Upper lobe of right lung (tissue), 1 donor: ENCODE data around the gene DOCK2. TPM values are rescaled to one million over a fixed set of nuclear protein-coding genes. Genes with fewer than 3 reads are reported as not detected.
"Not testable (repeated sequence)": the region's sequence is repeated elsewhere in the genome, so short reads cannot be mapped to it uniquely, and the experiment has no call there.

Source experiments
- ATAC-seq: fragments of 200-7000 bp; cut with Tn5 transposase; one replicate; pipeline ENCODE4 v1.9.1; 2020; ENCODE audit warnings: mild to moderate bottlenecking, moderate library complexity
- DNase-seq: peaks from one replicate; pipeline ENCODE4 v3.0.0-alpha.2; 2020
- H3K27ac ChIP-seq: fragments of 200-600 bp; one replicate; pipeline ENCODE4 v1.8.0; 2022
- H3K27me3 ChIP-seq: fragments of 200-600 bp; one replicate; pipeline ENCODE4 v1.8.0; 2022; ENCODE audit warnings: mild to moderate bottlenecking
- H3K36me3 ChIP-seq: fragments of 200-600 bp; one replicate; pipeline ENCODE4 v1.8.0; 2022
- H3K4me1 ChIP-seq: fragments of 200-600 bp; one replicate; pipeline ENCODE4 v1.8.0; 2022
- H3K4me3 ChIP-seq: fragments of 200-600 bp; one replicate; pipeline ENCODE4 v1.8.0; 2022; ENCODE audit warnings: mild to moderate bottlenecking
- H3K9me3 ChIP-seq: fragments of 200-600 bp; one replicate; pipeline ENCODE4 v1.8.0; 2022
- CTCF ChIP-seq: fragments of 200-600 bp; IDR thresholded peaks from one replicate; pipeline ENCODE4 v1.8.0; 2022; ENCODE audit warnings: antibody characterized with exemption
- intact Hi-C: fragments of 100-400 bp; cut with DNase I; formaldehyde crosslinking; loops from one replicate; pipeline ENCODE4 v1.11.0; 2022
- total RNA-seq: library from RNA; stranded (reverse); fragmentation: NEBNext Ultra II Directional; extraction: Animal tissue kit (Norgen Biotek cat#: 25700); gene quantifications from one replicate; pipeline ENCODE4 v1.2.1, GENCODE V29; 2021
- donor health status: DM: no; HTN: yes; CAD: no; lungs with severe emphysema.

The DOCK2 gene
- total RNA-seq, 1 donor from 2014 or later, result 65.4 TPM

- no peak for TF ChIP-seq CTCF
- H3K4me3 ChIP-seq, result no peak overlapping the region
- H3K36me3 ChIP-seq, result no peaks in the 10 kb centered on the region
- intact Hi-C loops, result no loop called here
- H3K4me1 ChIP-seq, result peaks cover 4% of the 10 kb centered on the region
- DNase-seq (no peak), ATAC-seq (peak; percentile 32)
- H3K9me3 ChIP-seq, result no peaks in the 10 kb centered on the region
- no peak overlapping the region for H3K27ac ChIP-seq
- H3K27me3 ChIP-seq, result no peaks in the 10 kb centered on the region
Observed at GRCh38 chr5:169656125-169656901, 19.2 kb downstream of the DOCK2 start.

GRCh38 chr5:169657127-169657526, 20.1 kb downstream of the DOCK2 start:
- H3K4me1 ChIP-seq, result no peaks in the 10 kb centered on the region
- H3K9me3 ChIP-seq, result no peaks in the 10 kb centered on the region
- TF ChIP-seq CTCF, result no peak
- no peak overlapping the region for H3K4me3 ChIP-seq
- no peak overlapping the region for H3K27ac ChIP-seq
- ATAC-seq, result no peak
- H3K27me3 ChIP-seq, result no peaks in the 10 kb centered on the region
- H3K36me3 ChIP-seq, result no peaks in the 10 kb centered on the region
- DNase-seq, result no peak
- intact Hi-C loops, result no loop called here

GRCh38 chr5:169662451-169662850, 25.4 kb downstream of the DOCK2 start:
- DNase-seq, H3K36me3 ChIP-seq, intact Hi-C loops, H3K27ac ChIP-seq, H3K27me3 ChIP-seq, H3K4me3 ChIP-seq, H3K4me1 ChIP-seq, ATAC-seq, H3K9me3 ChIP-seq: not testable (repeated sequence)

- TF ChIP-seq CTCF, result no peak
- Histone ChIP-seq H3K9me3 (no peaks in the 10 kb centered on the region), H3K27ac (no peak overlapping the region), H3K36me3 (no peaks in the 10 kb centered on the region), H3K4me3 (no peak overlapping the region), H3K4me1 (peaks cover 4% of the 10 kb centered on the region), H3K27me3 (no peaks in the 10 kb centered on the region)
- ATAC-seq (no peak), DNase-seq (no peak)
- intact Hi-C loops, result no loop called here
Observed at GRCh38 chr5:169663537-169663936, 26.5 kb downstream of the DOCK2 start.

- Histone ChIP-seq H3K4me1 (peaks cover 7% of the 10 kb centered on the region), H3K27ac (no peak overlapping the region), H3K27me3 (no peaks in the 10 kb centered on the region), H3K9me3 (no peaks in the 10 kb centered on the region), H3K36me3 (no peaks in the 10 kb centered on the region), H3K4me3 (no peak overlapping the region)
- DNase-seq, result no peak
- ATAC-seq, result no peak
- intact Hi-C loops, result no loop called here
- TF ChIP-seq CTCF, result no peak
Observed at GRCh38 chr5:169666365-169666764, 29.3 kb downstream of the DOCK2 start.

GRCh38 chr5:169667896-169668674, 31.0 kb downstream of the DOCK2 start:
- Histone ChIP-seq H3K9me3 (no peaks in the 10 kb centered on the region), H3K27me3 (no peaks in the 10 kb centered on the region), H3K4me3 (no peak overlapping the region), H3K27ac (no peak overlapping the region), H3K4me1 (peaks cover 7% of the 10 kb centered on the region), H3K36me3 (no peaks in the 10 kb centered on the region)
- TF ChIP-seq CTCF, result no peak
- intact Hi-C loops, result no loop called here
- ATAC-seq (no peak), DNase-seq (no peak)
